HG02588 (cell line): ENCODE data around the gene NACC1.

ENCODE experiments used
- ATAC-seq: cut with Tn5 transposase; IDR thresholded peaks from one replicate; pipeline ENCODE4 v1.9.1; 2021; ENCODE audit warnings: mild to moderate bottlenecking, moderate library complexity; ENCODE audit not compliant: unreplicated experiment

Gene NACC1

DNA sequence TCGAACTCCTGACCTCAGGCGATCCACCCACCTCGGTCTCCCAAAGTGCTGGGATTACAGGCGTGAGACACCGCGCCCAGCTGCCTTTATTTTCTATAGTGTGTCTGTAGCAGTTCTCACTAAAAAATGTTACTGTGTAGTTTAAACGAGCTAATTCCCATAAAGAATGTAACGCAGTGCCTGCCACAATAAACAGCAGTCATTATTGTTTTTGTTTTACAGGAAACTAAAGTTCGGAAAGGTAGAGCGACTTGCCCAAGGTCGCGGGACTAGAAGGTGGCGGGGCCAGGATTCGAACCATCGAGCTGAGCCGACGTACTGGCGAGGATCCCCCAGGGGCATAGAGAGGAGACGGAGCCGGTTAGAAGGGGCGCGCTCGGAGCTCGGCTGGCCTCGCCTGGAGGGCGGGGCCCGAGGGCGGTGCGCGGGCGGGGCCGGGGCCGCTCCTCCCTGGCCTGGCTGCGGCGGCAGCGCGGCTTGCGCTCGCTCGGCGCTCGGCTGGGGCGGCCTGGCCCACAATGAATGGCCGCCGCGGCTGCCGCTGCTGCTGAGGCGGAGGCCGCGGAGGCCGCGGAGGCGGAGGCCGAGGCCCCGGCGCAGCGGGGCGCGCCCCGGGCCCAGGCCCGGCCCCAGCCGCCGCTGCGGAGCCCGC, at the start of gene NACC1:
Gene NACC1, plus strand, starts transcription at position 493 of the 652 bp plus-strand sequence. CDS start 16,944 bp downstream, outside the sequence.
- ATAC-seq: peak; percentile 57

DNA sequence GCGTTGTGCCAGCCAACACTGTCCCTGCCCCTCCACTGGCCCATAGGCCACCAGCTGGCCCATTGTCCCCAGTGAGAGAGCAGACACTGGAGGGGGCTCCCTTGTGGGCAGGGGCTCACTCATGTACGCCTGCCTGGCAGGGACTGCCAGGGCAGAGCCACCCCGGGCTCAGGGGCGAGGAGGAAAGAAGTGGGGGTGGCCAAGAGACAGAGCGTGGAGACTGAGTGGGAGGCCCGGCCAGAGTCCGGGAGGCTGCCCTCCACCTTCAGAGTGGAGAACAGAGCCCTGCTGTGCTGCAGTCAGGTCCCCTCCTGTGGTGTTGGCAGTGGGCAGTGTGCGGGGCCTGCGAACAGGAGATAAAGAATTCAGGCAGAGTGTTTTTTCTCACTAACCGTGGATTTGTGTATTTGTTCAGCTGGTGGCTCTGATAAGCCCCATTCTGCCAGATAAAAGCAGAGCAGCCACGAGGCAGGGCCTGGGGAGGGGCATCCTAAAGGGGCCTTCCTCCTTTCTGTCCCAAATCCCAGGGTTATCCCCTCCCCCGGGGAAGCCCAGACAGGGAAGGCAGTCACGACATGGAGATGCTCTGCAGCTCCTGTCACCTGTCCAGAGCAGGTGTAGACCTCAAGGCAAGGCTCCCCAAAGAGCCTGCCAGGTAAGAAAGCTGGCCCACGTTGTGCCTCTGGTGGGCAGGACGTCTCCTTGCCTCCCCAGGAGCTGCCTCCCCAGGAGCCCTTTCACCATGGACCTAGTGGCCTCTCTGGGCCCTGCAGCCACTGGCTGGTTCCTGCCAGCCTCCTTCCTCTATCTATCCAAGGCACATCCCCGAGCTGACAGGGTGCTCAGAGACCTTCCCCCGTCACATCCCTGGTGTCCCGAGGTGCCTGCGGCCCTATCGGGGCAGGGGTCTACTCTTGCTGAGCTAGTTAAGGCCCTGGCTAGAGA, 48.4 kb upstream of the NACC1 start:
- ATAC-seq: no peak

DNA sequence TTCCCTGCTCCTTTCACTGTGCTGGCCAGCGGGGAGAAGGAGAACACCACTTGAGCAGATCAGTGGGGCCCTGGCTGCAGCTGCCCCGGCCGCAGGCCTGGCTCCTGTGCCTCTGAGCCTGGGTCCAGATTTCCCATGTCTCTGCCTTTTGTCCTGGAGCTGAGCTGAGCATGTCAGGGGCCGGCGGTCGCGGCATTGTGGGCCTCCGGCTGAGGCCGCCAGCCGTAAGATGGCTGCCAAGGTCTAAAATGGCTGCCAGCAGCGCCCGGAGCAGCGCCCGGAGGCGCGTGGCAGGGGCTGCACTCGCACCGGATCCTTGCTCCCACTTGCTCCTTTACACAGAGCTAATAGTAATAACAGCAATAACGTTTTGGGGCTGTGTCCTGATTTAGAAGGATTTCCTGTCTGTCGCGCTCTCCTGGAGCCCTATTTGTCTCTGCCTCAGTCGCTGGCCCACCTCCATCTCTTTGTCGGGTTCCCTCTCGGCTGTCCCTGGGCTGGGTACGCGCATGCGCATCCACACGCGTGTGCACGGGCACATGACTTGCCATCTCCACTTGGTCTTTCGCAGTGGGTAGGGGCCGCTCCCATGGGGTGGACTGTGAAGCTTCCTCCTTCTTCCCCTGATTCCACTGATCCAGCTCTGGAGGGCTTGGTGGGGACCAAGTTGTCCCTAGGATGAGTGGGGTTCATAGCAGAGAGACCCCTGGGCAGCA, 47.5 kb upstream of the NACC1 start:
- ATAC-seq: no peak

DNA sequence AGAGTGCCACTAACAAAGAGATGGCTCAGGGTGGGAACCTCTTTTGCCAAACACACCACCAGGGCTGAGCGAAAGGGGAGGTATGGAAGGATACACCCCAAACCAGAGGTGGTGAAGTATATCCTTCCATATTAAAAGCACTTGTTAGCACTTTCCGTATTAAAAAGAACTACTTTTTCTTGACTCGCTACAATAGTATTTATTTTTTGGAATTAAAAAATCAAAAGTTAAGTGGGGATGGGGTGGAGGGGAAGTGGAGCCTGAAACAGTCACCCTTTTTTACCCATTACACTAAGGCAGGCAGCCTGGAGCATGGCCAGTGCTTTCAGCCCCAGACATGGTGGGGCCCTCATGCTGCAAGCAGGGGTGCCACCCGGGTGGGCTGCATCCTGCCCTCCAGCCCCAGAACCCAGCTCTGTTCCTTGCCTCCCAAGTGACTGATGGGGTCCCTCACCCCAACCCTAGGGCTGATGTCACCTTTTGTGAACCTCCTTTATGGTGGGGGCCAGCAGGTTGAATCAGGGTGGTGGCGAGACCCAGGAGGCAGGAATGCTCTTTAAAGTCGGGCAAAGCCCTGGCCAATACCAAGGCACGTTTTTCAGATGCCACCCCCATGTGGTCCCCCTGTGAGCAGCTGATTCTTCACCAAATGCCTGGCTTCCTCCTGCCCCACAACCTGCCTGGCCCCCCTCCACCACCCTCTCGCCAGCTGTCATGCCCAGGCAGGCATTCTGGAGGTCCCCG, 46.4 kb upstream of the NACC1 start:
- ATAC-seq: no peak

DNA sequence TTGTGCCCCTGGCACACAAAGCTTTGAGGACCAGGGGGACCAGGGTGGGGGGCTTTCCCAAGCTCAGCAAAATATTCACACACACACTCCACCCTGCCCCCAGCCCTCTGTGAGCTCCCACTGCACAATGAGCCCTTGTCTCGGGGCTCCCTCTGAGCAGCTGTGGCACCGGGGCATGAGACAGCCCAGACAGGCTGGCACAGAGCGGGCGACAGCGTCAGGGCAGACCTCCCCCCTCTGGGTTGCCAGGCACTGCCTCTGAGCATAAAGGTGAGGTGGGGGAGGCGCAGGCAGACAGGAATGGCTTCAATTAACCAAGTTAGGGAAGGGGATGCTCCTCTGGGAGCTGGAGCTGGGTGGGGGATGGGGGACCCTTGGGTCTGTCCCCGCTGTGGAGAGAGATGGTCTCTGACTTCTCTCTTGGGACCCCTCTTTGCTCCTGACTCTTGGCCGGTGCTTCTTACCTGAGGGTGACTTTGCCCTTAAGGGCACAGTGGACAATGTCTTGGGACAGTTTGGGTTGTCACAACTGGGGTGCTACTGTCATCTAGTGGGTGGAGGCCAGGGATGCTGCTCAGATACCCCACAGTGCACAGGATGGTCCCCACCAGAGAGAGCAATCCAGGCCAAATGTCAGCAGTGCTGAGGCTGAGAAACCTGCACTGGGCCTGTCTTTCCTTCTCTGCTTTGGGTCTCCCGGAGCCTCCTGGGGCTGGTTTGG, 45.7 kb upstream of the NACC1 start:
- no peak for ATAC-seq

DNA sequence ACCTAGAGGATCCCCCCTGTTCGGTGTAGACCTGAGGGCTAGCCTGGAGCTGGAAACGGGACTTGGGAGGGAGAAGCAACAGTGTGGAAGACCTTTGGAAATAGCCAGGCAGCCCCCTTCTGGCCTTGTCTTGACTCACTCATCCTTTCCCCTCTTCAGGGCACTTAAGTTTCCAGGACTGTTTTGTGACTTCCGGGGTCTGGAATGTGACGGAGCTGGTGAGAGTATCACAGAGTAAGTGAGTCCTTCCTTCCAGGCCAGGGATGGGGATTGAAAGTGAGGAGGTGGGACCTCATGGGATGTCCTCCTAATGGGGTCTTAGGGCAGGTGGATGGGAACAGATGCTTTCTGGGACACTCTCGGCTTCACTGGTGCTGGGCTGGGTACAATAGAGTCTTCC, 44.8 kb upstream of the NACC1 start:
- ATAC-seq: no peak

DNA sequence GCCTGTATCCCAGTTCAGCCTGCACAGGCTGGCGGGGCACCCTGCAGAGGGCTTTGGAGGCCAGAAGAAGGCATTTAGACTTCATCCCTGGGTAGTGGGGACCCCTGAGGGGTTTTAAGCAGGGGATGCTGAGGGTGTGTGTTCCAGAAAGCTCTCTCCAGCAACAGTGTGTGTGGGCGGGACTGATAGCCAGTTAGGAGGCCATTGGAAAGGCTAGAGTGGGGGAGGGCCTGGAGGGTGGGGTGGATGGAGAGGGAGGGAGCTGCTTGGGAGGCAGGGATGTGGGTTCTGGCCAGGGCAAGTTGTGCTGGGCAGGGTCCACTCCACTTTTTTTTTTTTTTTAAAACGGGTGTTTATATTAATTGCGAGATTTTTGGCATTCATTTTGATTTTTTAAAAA, 43.7 kb upstream of the NACC1 start:
- ATAC-seq: no peak

DNA sequence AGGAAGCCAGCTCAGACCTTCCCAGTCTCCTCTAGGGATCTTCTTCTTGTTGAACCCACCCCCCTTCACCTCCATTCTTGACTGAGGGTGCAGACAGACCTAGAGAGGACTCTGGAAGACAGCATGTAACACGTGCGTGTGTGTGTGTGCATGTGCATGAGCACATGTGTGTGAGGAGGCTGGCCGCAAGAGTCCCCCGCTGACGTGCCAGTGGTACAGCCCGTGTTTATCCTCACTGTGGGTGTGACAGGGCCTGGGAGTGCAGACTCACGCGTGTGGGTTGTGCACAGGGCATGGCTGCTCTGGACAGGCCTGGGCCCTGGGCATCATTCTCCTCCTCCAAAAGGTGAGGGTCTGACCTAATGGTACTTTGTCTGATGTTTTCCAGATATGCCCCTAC, 41.7 kb upstream of the NACC1 start:
- ATAC-seq: no peak

DNA sequence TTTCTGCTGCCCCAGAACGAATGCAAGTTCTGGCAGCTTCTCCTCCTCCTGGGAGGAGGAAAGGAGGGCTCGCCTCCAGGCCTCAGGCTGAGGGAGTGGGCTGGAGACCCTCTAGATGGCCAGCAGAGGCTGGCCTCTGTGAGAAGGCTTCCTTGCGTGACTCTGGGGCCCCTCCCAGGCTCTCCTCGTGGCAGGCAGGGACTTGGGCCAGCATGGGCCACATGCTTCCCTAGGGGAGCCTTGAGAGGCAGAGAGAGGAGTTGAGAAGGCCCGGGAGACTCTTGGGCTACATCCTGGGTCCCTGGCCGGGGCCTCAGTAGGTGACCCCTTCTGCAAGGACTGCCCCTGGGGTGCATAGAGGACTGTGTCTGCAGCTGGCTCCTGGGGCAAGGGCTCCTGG, 41.3 kb upstream of the NACC1 start:
- no peak for ATAC-seq

DNA sequence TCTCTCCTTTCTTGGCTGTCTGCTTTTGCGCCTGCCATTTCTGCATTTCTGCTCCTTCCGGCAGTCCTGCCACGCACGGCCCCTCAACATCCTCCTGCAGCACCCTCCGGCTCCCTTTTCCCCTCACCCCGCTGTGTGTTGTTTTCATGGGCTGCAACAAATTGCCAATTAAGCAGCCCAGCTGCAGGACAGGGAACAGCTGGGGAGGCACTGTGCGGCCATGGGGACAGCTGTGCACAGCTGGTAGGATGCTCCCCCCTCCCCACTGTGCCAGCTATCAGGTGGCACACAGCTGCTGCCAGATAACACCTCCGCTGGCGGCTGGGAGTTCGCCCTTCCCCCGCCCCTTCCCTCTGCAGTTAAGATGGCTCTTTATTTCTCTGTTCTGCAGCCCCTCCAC, 40.8 kb upstream of the NACC1 start:
- no peak for ATAC-seq

DNA sequence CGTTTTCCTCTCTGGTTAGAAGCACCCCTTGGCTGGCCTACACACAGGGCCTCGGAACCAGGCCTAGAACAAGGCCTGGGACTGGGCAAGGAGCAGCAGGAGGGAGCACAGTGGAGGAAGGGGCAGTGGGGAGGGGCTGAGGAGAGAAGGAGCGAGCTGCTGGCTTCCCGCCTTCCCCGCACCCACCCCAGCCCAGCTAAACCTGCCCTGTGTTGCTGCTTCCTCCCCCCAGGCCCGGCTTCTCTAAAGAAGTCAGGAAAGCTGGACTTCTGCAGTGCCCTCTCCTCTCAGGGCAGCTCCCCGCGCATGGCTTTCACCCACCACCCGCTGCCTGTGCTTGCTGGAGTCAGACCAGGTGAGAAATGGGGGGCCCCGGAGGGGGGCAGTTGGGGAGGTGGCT, 39.7 kb upstream of the NACC1 start:
- no peak for ATAC-seq

DNA sequence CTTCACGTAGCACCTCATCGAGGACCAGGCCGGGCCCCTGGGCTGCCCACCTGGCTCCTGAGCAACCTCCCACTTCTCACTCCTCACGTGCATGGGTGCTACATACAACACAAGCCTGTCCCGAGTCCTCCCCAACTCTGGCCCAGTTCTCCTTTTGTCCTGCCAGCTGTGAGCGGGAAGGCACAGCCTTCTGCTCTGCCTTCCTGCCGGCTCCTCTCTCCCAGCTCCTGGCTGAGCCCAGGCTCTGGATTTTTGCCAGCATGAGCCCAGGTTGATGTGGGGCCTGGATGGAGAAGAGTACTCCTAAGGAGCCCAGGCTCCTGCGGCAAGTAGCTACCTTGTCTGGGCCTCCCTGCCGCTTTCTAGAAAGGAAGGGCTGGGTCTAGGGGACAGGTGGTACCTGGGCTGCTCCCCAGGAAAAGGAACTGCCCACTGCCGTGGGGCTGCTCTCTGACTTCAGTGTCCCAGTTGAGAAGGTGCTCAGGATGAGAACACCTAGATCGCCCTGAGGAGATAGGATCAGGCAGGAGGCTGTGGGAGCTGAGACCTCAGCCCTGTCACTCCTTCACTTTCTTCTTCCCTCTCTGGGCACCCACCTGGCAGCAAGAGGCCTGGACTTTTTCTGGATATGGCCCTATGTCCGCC, 39.0 kb upstream of the NACC1 start:
- ATAC-seq: no peak

DNA sequence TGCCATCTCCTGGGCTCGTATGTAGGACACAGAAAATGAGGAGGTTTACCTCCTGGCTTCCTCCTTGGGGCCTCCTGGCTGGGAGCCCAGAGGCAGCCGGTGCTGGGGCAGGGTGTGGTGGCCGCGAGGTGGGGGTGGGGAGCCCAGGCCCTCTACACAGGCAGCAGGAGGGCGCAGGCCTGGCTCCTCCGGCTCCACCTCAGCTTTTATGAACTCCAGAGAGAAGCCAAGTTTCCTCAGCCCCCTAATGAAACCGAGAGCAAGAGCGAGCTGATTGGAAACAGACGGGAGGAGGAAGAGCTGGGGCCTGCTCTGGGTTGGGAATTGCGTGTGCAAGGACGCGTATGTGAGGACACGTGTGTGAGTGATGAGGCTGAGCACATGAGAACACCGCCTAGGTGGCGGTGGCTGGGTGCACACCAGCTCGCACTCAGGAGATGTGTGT, 38.5 kb upstream of the NACC1 start:
- no peak for ATAC-seq

DNA sequence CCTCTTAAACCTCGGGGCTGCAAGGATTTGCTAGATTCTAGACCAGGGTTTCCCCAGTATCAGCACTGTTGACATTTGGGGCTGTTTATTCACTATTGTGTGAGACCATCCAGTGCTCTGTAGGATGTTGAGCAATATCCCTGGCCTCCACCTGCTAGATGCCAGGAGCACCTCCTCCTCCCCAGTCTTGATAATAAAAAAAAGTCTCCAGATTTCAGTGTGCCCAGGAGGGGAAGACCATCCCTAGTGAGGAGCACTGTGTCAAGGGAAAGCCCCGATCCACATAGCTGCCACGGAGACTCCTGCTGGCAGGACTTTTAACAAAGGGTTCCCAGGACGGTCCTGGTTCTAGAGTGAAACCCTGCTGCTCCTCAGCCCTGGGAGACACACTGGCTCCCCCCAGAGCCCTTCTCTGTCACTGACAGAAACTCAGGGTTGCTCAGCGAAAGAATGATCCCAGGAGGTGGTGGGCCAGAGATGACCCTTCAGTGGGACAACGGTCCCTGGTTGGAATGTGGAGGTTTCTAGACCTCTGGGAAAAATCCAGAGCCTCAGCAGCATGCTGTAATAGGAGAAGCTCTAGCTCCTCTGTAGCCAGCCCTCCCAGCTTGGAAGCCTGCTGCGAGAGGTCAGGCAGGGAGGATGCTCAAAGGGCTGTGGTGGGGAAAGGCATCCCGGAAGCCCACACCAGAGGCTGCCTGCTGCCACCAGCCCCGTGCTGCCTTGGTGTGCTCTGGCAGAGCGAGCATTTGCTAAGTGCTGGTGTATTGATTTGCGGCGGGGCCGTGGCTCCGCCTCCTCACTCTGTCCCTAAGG, 35.7 kb upstream of the NACC1 start:
- ATAC-seq: no peak

DNA sequence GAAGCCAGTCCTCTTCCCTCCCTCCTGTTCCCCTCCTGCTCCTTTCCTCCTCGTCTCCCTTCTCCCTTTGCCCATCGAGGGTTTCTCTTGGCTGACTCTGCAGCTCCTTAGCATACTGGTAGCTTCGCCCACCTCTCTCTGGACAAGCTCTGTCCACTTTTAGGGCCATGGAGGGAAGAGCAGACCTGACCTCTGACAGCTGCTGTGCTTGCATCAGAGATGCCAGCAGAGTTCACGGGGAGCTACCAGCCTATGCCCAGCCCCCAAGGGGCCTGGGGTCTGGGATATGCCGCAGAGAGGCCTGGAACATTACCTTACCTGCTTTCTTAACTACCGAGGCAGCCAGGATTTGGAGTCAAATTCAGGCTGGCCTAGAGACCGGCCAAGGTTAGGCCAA, 35.1 kb upstream of the NACC1 start:
- ATAC-seq: no peak

DNA sequence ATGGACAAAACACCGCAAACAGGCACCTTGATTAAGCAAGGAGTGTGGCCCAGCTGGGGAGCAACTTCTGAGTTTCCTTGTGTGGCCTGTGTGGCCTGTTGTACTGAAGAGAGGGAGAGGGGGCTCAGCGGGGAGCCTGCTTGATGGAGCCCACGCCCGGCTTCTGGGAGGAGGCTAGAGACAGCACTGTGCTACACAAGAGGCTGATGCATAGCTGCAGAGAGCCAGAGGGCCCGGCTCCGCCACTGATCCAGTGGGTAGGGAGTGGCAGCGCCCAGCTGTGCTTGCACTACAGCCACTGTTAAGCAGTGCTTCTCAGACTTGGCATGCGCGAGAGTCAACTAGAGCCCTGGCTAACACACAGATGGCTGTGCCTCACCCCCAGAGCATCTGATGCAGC, 34.4 kb upstream of the NACC1 start:
- ATAC-seq: no peak

DNA sequence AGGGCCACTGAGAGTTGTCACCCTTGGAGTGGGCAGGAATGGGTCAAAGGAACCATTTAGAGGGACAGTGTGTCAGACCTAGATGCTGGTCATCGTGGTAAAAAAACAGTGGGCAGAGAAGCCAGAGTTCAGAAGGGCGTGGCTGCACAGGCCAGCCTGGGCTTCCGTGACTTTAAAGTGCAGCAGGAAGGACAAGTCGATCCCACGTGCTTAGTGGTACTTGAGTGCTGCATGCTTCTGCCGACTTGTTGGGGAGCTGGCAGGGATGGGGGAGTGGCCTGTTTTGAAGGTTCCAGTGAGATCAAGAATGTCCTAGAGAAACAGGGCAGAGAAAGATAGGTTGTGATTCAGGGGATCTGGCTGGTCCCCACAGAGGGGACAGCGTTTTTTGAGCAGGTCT, 32.4 kb upstream of the NACC1 start:
- no peak for ATAC-seq

DNA sequence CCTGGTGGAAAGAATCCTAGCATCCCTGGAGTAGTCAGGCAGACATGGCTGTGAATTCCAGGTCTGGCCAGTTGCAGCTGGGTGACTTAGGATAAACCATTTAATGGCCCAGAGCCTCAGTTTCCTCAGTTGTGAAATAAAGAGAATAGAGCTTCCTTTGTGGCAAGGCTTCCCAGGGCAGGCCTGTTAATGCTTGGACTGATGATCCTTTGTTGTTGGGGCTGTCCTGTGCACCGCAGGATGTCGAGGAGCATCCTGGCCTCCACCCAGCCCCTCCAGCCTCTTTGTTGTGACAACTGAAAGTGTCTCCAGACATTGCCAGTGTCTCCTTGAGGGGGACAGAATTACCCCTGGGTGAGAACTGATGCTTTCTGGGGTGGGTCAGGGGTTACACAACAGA, 31.7 kb upstream of the NACC1 start:
- no peak for ATAC-seq

DNA sequence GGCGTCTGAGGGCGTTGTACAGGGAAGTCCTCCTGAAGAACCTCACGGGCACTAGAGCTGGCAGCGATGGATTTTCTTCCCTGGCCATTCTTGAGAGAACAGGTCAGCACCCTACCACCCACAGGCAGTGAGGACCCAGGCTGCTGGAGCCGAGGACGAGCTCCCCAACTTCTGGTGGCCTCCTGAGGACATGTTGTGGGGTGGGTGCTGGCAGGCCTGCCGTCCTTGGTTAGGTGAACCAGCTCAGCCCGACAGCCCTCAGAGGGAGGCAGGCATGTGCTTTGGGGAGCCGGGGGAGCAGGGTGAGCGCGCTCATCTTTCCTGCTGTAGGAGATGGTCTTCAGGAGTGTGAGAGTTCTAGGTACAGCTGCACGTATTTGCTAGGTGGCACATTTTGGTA, 30.8 kb upstream of the NACC1 start:
- ATAC-seq: no peak
